VCaP (cell line): ENCODE results near the gene ASIC4.

Experiments used
- H3K27ac ChIP-seq: fragments of 450-650 bp; 2 replicates; pipeline ENCODE4 v1.5.1; 2017
- TF ChIP-seq, protein P1 (sequence below): fragments of 450-650 bp; conservative IDR thresholded peaks from 2 replicates; pipeline ENCODE4 v1.5.1; 2017; ENCODE audit warnings: mild to moderate bottlenecking, moderate library complexity

ASIC4 gene

DNA sequence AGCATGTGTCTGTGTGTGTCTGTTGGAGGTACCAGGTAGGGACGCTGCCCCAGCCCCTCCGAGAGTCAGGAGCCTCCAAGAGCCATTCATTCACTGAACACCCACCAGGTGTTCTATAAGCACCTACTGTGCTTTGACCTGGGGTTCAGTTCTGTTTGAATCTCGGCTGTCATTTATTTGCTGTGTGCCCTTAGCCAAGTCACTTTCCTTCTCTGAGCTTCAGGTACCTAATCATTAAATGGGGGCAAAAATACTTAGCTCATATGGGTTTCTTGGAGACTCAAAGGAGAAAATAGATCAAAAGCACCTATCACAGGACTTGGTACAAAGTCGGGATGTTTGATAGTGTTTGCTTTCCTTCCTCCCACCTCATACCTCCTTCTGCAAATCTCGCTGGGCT is 13.2 kb downstream of the ASIC4 start:
- H3K27ac ChIP-seq = no peak overlapping the region
- TF ChIP-seq, protein P1, sequence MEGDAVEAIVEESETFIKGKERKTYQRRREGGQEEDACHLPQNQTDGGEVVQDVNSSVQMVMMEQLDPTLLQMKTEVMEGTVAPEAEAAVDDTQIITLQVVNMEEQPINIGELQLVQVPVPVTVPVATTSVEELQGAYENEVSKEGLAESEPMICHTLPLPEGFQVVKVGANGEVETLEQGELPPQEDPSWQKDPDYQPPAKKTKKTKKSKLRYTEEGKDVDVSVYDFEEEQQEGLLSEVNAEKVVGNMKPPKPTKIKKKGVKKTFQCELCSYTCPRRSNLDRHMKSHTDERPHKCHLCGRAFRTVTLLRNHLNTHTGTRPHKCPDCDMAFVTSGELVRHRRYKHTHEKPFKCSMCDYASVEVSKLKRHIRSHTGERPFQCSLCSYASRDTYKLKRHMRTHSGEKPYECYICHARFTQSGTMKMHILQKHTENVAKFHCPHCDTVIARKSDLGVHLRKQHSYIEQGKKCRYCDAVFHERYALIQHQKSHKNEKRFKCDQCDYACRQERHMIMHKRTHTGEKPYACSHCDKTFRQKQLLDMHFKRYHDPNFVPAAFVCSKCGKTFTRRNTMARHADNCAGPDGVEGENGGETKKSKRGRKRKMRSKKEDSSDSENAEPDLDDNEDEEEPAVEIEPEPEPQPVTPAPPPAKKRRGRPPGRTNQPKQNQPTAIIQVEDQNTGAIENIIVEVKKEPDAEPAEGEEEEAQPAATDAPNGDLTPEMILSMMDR = no peak

DNA sequence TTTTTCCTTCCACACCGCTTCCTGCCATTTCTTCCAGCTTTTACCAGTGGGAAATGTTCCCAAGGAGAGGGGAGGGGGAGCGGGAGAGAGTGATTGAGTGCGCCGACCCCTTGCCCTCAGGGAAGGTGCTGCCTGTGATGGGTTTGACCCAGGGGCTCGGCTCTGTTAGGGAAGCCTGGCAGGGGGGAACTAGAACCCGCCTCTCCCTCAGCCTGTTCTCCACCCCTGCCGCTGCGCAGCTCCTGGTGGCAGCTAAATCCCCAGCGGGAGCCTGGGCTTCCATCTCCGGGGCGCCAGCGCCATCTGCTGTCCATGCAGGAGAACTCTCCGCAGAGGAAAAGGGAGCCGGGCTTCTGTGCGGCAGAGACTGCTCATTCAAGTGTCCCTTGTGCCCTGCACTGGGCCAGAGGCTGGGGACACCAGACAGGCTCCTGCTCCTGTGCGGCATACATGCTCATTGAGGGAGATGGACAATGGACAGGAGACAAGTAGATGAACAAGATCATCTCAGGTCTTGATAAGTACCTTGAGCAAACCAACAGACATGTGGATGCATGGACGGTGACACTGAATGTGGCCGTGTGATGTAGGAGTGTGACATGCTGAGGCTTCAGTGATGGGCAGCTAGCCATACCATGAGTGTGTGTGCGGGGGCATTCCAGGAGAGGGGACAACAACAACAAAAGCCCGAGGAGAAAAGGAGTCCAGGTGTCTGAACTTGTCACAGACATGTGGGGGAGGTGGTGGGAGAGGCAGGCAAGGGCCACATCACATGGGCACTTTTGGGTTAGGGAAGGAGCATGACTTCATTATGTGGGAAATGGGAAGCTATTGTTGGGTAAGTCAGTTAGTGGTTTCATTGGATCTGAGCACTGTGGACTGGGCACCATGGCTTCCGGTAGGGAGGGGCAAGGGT is 16.0 kb downstream of the ASIC4 start:
- H3K27ac ChIP-seq = no peak overlapping the region
- TF ChIP-seq, protein P1 = peak; percentile 94

DNA sequence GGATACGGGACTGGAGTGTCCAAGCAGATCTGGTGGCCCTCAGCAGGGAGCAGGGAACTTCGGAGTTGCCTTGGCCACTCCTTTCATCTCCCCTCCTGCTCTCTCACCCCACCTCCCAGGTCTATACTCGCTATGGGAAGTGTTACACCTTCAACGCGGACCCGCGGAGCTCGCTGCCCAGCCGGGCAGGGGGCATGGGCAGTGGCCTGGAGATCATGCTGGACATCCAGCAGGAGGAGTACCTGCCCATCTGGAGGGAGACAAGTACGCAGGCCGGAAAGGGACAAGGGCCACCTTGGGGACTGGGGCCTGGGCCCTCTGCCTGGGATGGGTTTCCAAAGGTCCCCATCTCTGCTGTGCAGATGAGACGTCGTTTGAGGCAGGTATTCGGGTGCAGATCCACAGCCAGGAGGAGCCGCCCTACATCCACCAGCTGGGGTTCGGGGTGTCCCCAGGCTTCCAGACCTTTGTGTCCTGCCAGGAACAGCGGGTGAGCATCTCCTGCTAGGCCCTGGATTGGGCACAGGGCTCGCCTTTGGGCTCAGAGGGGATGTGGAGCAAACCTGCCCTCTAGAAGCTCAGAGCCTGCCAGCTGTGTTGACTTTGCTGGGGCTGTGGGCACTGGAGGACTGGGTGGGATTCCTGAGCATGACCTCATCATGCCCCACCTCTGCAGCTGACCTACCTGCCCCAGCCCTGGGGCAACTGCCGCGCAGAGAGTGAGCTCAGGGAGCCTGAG is 17.5 kb downstream of the ASIC4 start:
- TF ChIP-seq, protein P1 = no peak
- no peak overlapping the region for H3K27ac ChIP-seq

DNA sequence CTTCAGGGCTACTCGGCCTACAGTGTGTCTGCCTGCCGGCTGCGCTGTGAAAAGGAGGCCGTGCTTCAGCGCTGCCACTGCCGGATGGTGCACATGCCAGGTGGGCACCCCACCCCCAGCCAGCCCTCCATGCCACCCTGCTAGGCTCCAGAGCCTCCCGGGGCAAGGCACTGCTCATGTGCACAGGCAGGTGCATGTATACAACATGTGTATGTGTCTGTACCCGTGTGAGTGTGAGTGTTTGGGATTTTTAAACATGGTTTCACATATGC is 18.0 kb downstream of the ASIC4 start:
- TF ChIP-seq, protein P1 = no peak
- H3K27ac ChIP-seq = no peak overlapping the region

DNA sequence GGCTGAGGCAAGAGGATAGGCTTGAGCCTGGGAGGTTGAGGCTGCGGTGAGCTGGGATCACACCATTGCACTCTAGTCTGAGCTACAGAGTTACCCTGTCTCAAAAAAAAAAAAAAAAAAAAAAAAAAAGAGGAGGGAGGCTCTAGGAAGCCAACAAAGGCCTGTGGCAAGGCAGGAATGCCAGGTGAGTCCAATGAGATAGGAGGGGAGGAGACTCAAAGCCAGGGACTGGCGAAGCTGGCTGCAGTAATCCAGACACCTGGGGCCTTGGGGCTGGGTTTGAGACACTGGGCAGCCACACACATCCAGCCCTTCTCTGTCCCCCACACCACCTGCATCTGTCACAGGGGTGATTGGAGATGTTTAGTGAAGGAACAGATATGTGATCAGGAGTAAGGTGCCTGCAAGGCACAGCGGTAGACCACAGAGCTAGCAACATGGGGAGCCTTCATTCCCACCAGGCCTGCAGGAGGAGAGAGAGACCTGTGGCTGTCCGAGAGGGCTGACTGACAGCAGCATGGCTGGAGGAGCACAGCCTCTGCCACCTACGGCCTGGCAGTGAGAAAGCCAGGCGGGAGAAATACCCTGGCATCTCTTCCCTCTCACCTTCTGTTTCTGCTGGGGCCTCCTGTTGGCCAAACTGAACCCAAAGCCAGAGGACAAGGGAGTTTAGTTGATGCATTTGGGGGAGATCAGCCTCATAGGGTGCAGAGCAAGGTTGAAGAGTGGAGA is 19.8 kb downstream of the ASIC4 start:
- TF ChIP-seq, protein P1 = no peak
- no peak overlapping the region for H3K27ac ChIP-seq

DNA sequence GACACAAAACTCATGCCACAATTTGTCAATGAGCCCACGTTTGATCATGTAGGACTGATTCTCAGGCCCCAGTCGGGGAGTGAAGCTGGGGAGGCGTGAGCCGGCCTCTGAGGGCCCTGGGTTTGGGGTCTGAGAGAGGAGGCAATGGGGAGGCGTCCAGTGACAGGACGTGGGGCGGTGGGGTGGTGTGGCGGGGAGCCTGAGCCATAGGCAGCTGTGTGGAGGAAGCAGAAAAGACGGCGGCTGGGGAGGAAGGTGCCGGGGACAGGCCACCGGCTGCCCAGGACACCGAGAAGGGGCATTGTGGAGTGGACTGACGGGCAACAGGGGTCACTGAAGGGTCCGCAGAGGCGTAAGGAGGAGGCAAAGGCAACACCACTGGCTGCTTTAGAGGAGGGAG is 22.1 kb downstream of the ASIC4 start:
- TF ChIP-seq, protein P1 = no peak
- H3K27ac ChIP-seq = no peak overlapping the region

DNA sequence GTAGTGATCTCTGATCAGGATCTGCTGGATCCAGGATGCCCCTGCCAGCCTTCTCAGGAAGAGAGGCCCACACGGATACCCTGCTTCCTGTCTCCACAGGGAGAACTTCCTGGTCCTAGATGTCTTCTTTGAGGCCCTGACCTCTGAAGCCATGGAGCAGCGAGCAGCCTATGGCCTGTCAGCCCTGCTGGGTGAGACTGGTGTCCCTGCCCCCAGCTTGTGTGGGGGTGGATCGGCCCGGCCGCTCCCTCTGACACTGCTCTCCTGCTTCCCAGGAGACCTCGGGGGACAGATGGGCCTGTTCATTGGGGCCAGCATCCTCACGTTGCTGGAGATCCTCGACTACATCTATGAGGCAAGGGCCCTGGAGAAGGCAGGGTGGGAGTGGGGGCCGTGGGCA is 22.7 kb downstream of the ASIC4 start:
- TF ChIP-seq, protein P1 = no peak
- no peak overlapping the region for H3K27ac ChIP-seq
